ENCODE measurements around the gene GRIP1. TPM values are rescaled to one million over a fixed set of nuclear protein-coding genes. Genes with fewer than 3 reads are reported as not detected.

The GRIP1 gene
- total and polyA plus RNA-seq, 10 of the 15 experiments (the other 5 are each of a cell fraction or from before 2014, with no cell fraction given): 0.05 to 0.85 (median 0.50) TPM; not detected in 7

DNA sequence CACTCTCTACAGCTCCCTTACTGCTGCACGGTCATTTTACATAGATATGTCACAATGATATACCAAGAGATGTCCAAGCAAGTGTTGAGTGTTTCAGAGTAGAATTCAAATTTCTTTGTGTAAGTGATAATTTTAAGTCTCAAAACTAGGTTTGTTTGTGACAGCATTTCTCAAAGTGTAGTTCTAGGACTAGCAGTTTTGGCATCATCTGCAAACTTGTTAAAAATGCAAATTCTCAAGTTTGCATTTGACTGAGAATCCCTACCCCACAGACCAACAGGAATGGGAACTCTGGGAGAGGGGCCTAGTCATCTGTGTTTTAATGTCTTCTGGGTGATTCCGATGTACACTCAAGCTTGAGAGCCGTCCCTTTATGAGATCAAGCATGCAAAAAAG is 279.0 kb downstream of the GRIP1 start:
- Histone ChIP-seq H3K36me3 (ENCODE audit: control insufficient read depth in 2 of 2, insufficient read depth in 2 of 2, low read length in 1 of 2) (no peaks in the 10 kb centered on the region), H3K4me3 (no peak overlapping the region), H2AFZ (ENCODE audit: control insufficient read depth, low read depth, low read length) (no peak overlapping the region), H3K9ac (ENCODE audit: control insufficient read depth, insufficient read depth, low read length) (no peak overlapping the region), H3K4me1 (ENCODE audit: control insufficient read depth, insufficient read depth, low read length) (no peaks in the 10 kb centered on the region), H3K4me2 (ENCODE audit: control insufficient read depth, insufficient read depth) (no peak overlapping the region), H4K20me1 (ENCODE audit: control insufficient read depth, insufficient read depth) (no peaks in the 10 kb centered on the region), H3K79me2 (ENCODE audit: control insufficient read depth, insufficient read depth, low read length) (no peaks in the 10 kb centered on the region), H3K27ac (ENCODE audit: control insufficient read depth, insufficient read depth) (no peak overlapping the region), H3K9me3 (replicated peaks; ENCODE audit: control insufficient read depth, insufficient read depth, low read length) (no peaks in the 10 kb centered on the region), H3K27me3 (replicated peaks in 1 of 2; ENCODE audit: control insufficient read depth in 2 of 2, insufficient read depth in 2 of 2, low read length in 1 of 2) (no peaks in the 10 kb centered on the region)
- TF ChIP-seq HDAC2 (IDR thresholded peaks at IDR 0.05) (no peak), RBBP5 (conservative IDR thresholded peaks at IDR 0.05) (no peak), POLR2AphosphoS5 (IDR thresholded peaks at IDR 0.05; ENCODE audit: low read length) (no peak), ZNF384 (IDR thresholded peaks at IDR 0.05; ENCODE audit: borderline replicate concordance, low read depth, low read length) (no peak), ZNF207 (IDR thresholded peaks at IDR 0.05; ENCODE audit: borderline replicate concordance) (no peak), GABPA (IDR thresholded peaks at IDR 0.05; ENCODE audit: low read depth) (no peak)
- TF ChIP-seq, protein P1, sequence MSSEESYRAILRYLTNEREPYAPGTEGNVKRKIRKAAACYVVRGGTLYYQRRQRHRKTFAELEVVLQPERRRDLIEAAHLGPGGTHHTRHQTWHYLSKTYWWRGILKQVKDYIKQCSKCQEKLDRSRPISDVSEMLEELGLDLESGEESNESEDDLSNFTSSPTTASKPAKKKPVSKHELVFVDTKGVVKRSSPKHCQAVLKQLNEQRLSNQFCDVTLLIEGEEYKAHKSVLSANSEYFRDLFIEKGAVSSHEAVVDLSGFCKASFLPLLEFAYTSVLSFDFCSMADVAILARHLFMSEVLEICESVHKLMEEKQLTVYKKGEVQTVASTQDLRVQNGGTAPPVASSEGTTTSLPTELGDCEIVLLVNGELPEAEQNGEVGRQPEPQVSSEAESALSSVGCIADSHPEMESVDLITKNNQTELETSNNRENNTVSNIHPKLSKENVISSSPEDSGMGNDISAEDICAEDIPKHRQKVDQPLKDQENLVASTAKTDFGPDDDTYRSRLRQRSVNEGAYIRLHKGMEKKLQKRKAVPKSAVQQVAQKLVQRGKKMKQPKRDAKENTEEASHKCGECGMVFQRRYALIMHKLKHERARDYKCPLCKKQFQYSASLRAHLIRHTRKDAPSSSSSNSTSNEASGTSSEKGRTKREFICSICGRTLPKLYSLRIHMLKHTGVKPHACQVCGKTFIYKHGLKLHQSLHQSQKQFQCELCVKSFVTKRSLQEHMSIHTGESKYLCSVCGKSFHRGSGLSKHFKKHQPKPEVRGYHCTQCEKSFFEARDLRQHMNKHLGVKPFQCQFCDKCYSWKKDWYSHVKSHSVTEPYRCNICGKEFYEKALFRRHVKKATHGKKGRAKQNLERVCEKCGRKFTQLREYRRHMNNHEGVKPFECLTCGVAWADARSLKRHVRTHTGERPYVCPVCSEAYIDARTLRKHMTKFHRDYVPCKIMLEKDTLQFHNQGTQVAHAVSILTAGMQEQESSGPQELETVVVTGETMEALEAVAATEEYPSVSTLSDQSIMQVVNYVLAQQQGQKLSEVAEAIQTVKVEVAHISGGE (CRISPR knock-in tag; IDR thresholded peaks at IDR 0.05): no peak
- TF ChIP-seq, protein P2, sequence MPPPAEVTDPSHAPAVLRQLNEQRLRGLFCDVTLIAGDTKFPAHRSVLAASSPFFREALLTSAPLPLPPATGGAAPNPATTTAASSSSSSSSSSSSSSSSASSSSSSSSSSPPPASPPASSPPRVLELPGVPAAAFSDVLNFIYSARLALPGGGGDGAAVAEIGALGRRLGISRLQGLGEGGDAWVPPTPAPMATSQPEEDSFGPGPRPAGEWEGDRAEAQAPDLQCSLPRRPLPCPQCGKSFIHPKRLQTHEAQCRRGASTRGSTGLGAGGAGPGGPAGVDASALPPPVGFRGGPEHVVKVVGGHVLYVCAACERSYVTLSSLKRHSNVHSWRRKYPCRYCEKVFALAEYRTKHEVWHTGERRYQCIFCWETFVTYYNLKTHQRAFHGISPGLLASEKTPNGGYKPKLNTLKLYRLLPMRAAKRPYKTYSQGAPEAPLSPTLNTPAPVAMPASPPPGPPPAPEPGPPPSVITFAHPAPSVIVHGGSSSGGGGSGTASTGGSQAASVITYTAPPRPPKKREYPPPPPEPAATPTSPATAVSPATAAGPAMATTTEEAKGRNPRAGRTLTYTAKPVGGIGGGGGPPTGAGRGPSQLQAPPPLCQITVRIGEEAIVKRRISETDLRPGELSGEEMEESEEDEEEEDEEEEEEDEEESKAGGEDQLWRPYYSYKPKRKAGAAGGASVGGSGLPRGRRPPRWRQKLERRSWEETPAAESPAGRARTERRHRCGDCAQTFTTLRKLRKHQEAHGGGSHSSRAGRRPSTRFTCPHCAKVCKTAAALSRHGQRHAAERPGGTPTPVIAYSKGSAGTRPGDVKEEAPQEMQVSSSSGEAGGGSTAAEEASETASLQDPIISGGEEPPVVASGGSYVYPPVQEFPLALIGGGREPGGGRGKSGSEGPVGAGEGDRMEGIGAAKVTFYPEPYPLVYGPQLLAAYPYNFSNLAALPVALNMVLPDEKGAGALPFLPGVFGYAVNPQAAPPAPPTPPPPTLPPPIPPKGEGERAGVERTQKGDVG (CRISPR knock-in tag; IDR thresholded peaks at IDR 0.05): no peak
- TF ChIP-seq, protein P3, sequence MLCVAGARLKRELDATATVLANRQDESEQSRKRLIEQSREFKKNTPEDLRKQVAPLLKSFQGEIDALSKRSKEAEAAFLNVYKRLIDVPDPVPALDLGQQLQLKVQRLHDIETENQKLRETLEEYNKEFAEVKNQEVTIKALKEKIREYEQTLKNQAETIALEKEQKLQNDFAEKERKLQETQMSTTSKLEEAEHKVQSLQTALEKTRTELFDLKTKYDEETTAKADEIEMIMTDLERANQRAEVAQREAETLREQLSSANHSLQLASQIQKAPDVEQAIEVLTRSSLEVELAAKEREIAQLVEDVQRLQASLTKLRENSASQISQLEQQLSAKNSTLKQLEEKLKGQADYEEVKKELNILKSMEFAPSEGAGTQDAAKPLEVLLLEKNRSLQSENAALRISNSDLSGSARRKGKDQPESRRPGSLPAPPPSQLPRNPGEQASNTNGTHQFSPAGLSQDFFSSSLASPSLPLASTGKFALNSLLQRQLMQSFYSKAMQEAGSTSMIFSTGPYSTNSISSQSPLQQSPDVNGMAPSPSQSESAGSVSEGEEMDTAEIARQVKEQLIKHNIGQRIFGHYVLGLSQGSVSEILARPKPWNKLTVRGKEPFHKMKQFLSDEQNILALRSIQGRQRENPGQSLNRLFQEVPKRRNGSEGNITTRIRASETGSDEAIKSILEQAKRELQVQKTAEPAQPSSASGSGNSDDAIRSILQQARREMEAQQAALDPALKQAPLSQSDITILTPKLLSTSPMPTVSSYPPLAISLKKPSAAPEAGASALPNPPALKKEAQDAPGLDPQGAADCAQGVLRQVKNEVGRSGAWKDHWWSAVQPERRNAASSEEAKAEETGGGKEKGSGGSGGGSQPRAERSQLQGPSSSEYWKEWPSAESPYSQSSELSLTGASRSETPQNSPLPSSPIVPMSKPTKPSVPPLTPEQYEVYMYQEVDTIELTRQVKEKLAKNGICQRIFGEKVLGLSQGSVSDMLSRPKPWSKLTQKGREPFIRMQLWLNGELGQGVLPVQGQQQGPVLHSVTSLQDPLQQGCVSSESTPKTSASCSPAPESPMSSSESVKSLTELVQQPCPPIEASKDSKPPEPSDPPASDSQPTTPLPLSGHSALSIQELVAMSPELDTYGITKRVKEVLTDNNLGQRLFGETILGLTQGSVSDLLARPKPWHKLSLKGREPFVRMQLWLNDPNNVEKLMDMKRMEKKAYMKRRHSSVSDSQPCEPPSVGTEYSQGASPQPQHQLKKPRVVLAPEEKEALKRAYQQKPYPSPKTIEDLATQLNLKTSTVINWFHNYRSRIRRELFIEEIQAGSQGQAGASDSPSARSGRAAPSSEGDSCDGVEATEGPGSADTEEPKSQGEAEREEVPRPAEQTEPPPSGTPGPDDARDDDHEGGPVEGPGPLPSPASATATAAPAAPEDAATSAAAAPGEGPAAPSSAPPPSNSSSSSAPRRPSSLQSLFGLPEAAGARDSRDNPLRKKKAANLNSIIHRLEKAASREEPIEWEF (IDR thresholded peaks at IDR 0.05; ENCODE audit: insufficient replicate concordance, low read depth, low read length): no peak
- SMC1A ChIA-PET (ENCODE audit: uncharacterized antibody, unreplicated experiment): interaction anchor here (0.8 to 3.5 kb wide), 3 partner anchors 11 to 121 kb away, joined by 3 to 9 read pairs (median 4); no protein-coding TSS in a partner anchor
- FAIRE-seq: no peak
- no TSS peak for BruUV-seq (replicated peaks)
- WGBS (ENCODE audit: insufficient coverage, insufficient replicate concordance, low lambda C conversion rate, missing lambda C conversion rate): 48% methylated on average over 3 of the region's 3 CpGs
- RAD21 ChIA-PET (ENCODE audit: unreplicated experiment): no interaction called here
- no peak for DNase-seq (ENCODE audit: low read depth, low spot score)
- no peak for ATAC-seq
- CTCF ChIA-PET: interaction anchor here (0.5 to 1.9 kb wide), 3 partner anchors 9 to 129 kb away, joined by 3 to 10 read pairs (median 4); no protein-coding TSS in a partner anchor
- POLR2A ChIA-PET: no interaction called here
- intact Hi-C loops (cut with micrococcal nuclease; ENCODE audit: unreplicated experiment) (loop anchor here (2.0 to 10.0 kb wide), 2 partner anchors 47 to 295 kb away; no protein-coding TSS in a partner anchor), in situ Hi-C loops (cut with MboI) (no loop called here)

Data from GM12878 (cell line).